HG03097 (cell line): ENCODE measurements around the gene ELAVL3.
"Not testable (repeated sequence)": the region's sequence is repeated elsewhere in the genome, so short reads cannot be mapped to it uniquely, and the experiment has no call there.

Experiments used
- ATAC-seq: cut with Tn5 transposase; IDR thresholded peaks from one replicate; pipeline ENCODE4 v1.9.1; 2021; ENCODE audit not compliant: unreplicated experiment, low FRiP score

The ELAVL3 gene

GRCh38 chr19:11445141-11445540 lies 35.7 kb downstream of the ELAVL3 start:
- no peak for ATAC-seq

- ATAC-seq, result no peak
Observed at GRCh38 chr19:11444059-11444458, 36.8 kb downstream of the ELAVL3 start.

- ATAC-seq, result no peak
Observed at GRCh38 chr19:11437955-11438354, 42.9 kb downstream of the ELAVL3 start.

- ATAC-seq, result no peak
Observed at GRCh38 chr19:11435833-11436313, 45.0 kb downstream of the ELAVL3 start.

GRCh38 chr19:11435057-11435832 lies 45.6 kb downstream of the ELAVL3 start, which contains the start of the genes ODAD3 and PRKCSH:
Gene ODAD3, minus strand, starts transcription at chr19:11435121. Its CDS starts 105 bp downstream, at chr19:11435016.
Gene PRKCSH, plus strand, starts transcription at chr19:11435635. Its CDS starts 483 bp downstream, at chr19:11436118.
- peak; percentile 93 for ATAC-seq

GRCh38 chr19:11434703-11435056 lies 46.2 kb downstream of the ELAVL3 start:
- ATAC-seq, result peak; percentile 14

- not testable (repeated sequence) for ATAC-seq
Observed at GRCh38 chr19:11433526-11433925, 47.3 kb downstream of the ELAVL3 start.

GRCh38 chr19:11426656-11427055 lies 54.2 kb downstream of the ELAVL3 start:
- ATAC-seq, result no peak

- ATAC-seq, result no peak
Observed at GRCh38 chr19:11425719-11426457, 55.0 kb downstream of the ELAVL3 start.

- ATAC-seq, result no peak
Observed at GRCh38 chr19:11423791-11424181, 57.1 kb downstream of the ELAVL3 start.

- ATAC-seq, result no peak
Observed at GRCh38 chr19:11423164-11423790, 57.6 kb downstream of the ELAVL3 start.

- ATAC-seq, result peak; percentile 81
Observed at GRCh38 chr19:11422163-11423065, 58.4 kb downstream of the ELAVL3 start.

- ATAC-seq, result peak; percentile 21
Observed at GRCh38 chr19:11421371-11422098, 59.3 kb downstream of the ELAVL3 start.

GRCh38 chr19:11420429-11421370 lies 60.1 kb downstream of the ELAVL3 start:
- no peak for ATAC-seq

- no peak for ATAC-seq
Observed at GRCh38 chr19:11418549-11419506, 62.0 kb downstream of the ELAVL3 start, which contains the start of gene RGL3. Gene RGL3, minus strand, starts transcription at chr19:11419314. Its CDS starts 36 bp downstream, at chr19:11419278.

GRCh38 chr19:11418094-11418548 lies 62.7 kb downstream of the ELAVL3 start:
- ATAC-seq, result no peak
